Measurements from ENCODE around the gene C9. TPM values are rescaled to one million over a fixed set of nuclear protein-coding genes. Genes with fewer than 3 reads are reported as not detected.
"Not testable (repeated sequence)": the region's sequence is repeated elsewhere in the genome, so short reads cannot be mapped to it uniquely, and the experiment has no call there.

C9 gene
- total RNA-seq, 2 donors from 2014 or later: 0.57 TPM; not detected in 1

DNA sequence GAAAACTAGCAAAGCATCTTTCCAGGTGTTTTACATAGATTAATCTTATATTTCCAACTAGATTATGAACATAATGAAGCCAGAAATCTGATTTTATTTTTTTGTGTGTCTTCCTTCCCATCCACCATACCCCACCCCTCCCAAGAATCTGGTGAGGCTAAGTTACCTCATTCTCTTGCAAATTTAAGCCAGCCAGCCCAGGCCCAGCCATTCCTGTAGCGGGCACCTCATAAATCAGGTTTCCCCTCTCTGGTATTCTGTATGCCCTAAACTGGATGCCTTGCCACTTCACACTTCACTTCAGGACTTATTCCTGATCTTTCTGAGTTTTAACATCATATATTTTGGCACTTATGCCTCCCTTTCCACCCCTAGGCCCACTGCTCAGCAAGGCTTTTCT lies 21.8 kb downstream of the C9 start:
- intact Hi-C loops (cut with DNase I): no loop called here
- Histone ChIP-seq H3K4me3 (no peak overlapping the region), H3K36me3 (no peaks in the 10 kb centered on the region), H3K9ac (ENCODE audit: low read depth in 2 of 2, low read length in 2 of 2) (no peak overlapping the region), H3K27me3 (no peaks in the 10 kb centered on the region), H3K4me1 (no peaks in the 10 kb centered on the region), H3K9me3 (no peaks in the 10 kb centered on the region), H3K27ac (no peak overlapping the region)
- DNase-seq: no peak
- TF ChIP-seq, protein P1, sequence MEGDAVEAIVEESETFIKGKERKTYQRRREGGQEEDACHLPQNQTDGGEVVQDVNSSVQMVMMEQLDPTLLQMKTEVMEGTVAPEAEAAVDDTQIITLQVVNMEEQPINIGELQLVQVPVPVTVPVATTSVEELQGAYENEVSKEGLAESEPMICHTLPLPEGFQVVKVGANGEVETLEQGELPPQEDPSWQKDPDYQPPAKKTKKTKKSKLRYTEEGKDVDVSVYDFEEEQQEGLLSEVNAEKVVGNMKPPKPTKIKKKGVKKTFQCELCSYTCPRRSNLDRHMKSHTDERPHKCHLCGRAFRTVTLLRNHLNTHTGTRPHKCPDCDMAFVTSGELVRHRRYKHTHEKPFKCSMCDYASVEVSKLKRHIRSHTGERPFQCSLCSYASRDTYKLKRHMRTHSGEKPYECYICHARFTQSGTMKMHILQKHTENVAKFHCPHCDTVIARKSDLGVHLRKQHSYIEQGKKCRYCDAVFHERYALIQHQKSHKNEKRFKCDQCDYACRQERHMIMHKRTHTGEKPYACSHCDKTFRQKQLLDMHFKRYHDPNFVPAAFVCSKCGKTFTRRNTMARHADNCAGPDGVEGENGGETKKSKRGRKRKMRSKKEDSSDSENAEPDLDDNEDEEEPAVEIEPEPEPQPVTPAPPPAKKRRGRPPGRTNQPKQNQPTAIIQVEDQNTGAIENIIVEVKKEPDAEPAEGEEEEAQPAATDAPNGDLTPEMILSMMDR (IDR thresholded peaks at IDR 0.05): no peak

DNA sequence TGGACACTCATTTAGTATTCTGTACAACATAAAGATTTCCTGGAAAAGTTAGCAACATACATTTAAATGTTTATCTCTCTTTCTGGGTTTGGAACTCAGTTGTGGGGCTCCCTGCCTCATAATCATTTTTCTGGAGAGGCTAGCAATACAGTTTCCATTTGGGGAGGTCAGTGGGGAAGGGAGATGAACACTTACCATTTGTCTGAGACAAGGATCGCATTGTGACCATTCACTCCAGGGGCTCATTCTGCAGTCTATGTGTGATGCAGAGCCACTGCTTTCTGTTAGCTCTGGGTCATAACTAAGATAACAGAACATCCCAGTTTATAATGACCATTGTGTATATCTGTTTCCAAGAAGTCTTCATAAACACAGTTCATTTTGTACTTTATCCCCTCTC lies 22.4 kb downstream of the C9 start:
- TF ChIP-seq, protein P1 (IDR thresholded peaks at IDR 0.05): no peak
- Histone ChIP-seq H3K4me3 (no peak overlapping the region), H3K27me3 (no peaks in the 10 kb centered on the region), H3K9ac (ENCODE audit: low read depth in 2 of 2, low read length in 2 of 2) (no peak overlapping the region), H3K36me3 (no peaks in the 10 kb centered on the region), H3K27ac (no peak overlapping the region), H3K4me1 (no peaks in the 10 kb centered on the region), H3K9me3 (no peaks in the 10 kb centered on the region)
- DNase-seq: no peak
- intact Hi-C loops (cut with DNase I): no loop called here

DNA sequence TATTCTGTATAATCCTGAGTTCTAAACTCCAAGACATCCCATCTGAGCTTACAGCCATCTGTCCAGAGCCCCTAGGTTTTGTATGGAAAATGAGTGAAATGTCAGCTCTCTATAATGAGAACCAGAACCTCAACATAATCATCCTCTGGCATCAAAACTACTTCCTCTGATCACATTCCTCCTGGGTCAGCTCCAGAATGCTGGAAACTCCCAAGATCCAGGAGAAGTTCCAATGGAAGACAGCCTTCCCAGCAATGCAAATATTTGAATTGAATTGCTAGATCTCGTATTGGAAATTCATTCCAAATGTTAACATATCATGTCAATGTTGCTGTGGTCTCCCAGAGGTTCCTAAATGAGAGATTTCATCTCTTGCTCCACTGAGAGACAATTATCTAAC lies 23.8 kb downstream of the C9 start:
- Histone ChIP-seq H3K27me3 (no peaks in the 10 kb centered on the region), H3K36me3 (no peaks in the 10 kb centered on the region), H3K27ac (no peak overlapping the region), H3K4me1 (no peaks in the 10 kb centered on the region), H3K9ac (ENCODE audit: low read depth in 2 of 2, low read length in 2 of 2) (no peak overlapping the region), H3K9me3 (no peaks in the 10 kb centered on the region), H3K4me3 (no peak overlapping the region)
- intact Hi-C loops (cut with DNase I): no loop called here
- TF ChIP-seq, protein P1 (IDR thresholded peaks at IDR 0.05): no peak
- no peak for DNase-seq

DNA sequence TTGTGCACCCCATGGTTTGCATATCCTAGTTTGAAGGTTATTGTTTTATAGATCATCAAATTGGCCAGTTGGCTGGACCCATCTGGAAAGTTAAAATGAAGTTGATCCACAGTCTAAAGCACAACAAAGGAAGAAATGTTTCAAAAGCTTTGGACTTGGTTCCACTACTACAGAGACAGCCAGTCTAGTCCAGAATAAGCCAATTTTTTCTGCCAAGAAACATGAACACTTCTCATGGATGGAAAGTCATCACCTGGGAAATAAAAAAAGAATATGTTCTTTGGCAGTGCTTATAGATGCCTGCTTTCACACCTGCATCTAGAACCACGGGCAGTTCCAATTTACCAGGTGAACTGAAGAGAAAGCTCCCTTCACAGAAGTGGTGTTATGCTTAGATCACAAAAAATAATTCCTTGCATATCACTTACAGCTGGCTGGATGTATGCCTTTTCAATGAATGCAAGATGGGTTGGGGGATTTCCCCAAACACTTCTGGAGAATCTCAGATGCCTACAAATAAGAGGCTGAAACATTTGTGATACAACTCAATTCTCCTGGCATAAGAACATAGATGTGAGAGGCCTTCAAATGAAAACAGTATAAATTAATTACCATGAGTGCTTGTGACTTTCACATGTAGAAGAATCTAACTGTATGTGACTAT lies 26.9 kb downstream of the C9 start:
- Histone ChIP-seq H3K36me3 (no peaks in the 10 kb centered on the region), H3K4me1 (no peaks in the 10 kb centered on the region), H3K9me3 (no peaks in the 10 kb centered on the region), H3K27ac (no peak overlapping the region), H3K27me3 (no peaks in the 10 kb centered on the region), H3K9ac (ENCODE audit: low read depth in 2 of 2, low read length in 2 of 2) (no peak overlapping the region), H3K4me3 (no peak overlapping the region)
- TF ChIP-seq, protein P1 (IDR thresholded peaks at IDR 0.05): no peak
- no peak for DNase-seq
- intact Hi-C loops (cut with DNase I): no loop called here

DNA sequence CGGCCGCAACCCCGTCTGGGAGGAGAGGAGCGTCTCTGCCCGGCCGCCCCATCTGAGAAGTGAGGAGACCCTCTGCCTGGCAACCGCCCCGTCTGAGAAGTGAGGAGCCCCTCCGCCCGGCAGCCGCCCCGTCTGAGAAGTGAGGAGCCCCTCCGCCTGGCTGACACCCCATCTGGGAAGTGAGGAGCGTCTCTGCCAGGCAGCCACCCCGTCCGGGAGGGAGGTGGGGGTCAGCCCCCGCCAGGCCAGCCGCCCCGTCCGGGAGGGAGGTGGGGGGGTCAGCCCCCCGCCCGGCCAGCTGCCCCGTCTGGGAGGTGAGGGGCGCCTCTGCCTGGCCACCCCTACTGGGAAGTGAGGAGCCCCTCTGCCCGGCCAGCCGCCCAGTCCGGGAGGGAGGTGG lies 30.0 kb downstream of the C9 start:
- H3K36me3 ChIP-seq; H3K4me3 ChIP-seq; H3K4me1 ChIP-seq; intact Hi-C loops (cut with DNase I); H3K27ac ChIP-seq; H3K9me3 ChIP-seq; H3K9ac ChIP-seq (ENCODE audit: low read depth in 2 of 2, low read length in 2 of 2); H3K27me3 ChIP-seq; DNase-seq: not testable (repeated sequence)

DNA sequence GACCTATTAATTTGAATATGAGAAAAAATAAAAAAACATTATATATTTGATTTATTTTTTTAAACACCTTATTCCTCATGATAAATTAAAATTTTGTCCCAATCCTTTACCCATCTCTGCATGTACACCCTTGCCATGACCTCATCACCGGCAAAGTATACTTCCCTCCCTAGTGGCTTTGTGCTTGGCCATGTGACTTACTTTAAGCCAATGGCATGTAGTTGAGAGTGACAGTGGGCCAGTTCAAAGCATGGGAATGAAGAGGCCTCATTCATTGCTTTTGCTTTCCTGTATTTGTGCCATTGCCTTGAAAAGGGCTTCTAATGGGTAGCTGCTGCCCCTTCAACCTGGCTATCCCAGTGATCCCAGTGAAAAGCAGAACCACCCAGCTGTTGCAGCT lies 31.2 kb downstream of the C9 start:
- H3K4me1 ChIP-seq: no peaks in the 10 kb centered on the region
- no peak overlapping the region for H3K9ac ChIP-seq (ENCODE audit: low read depth in 2 of 2, low read length in 2 of 2)
- H3K9me3 ChIP-seq: no peaks in the 10 kb centered on the region
- no peaks in the 10 kb centered on the region for H3K27me3 ChIP-seq
- intact Hi-C loops (cut with DNase I): no loop called here
- no peak overlapping the region for H3K27ac ChIP-seq
- TF ChIP-seq, protein P1 (IDR thresholded peaks at IDR 0.05): no peak
- H3K36me3 ChIP-seq: no peaks in the 10 kb centered on the region
- no peak overlapping the region for H3K4me3 ChIP-seq
- no peak for DNase-seq
